Measurements from ENCODE around the gene TPRX1. TPM values are rescaled to one million over a fixed set of nuclear protein-coding genes. Genes with fewer than 3 reads are reported as not detected.

TPRX1 gene
- total RNA-seq, 1 donor from 2014 or later, result not detected

DNA sequence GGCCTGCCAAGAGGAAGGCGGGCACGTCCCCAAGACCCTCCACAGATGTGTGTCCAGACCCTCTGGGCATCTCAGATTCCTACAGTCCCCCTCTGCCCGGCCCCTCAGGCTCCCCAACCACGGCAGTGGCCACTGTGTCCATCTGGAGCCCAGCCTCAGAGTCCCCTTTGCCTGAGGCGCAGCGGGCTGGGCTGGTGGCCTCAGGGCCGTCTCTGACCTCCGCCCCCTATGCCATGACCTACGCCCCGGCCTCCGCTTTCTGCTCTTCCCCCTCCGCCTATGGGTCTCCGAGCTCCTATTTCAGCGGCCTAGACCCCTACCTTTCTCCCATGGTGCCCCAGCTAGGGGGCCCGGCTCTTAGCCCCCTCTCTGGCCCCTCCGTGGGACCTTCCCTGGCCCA, 35.1 kb upstream of the TPRX1 start:
- FAIRE-seq (no peak), DNase-seq (ENCODE audit: low read depth) (no peak)
- Histone ChIP-seq H3K27me3 (ENCODE audit: control insufficient read depth, insufficient read depth, low read length) (no peaks in the 10 kb centered on the region), H3K36me3 (ENCODE audit: control insufficient read depth, insufficient read depth, low read length) (no peaks in the 10 kb centered on the region), H3K4me3 (ENCODE audit: low read depth, low read length) (no peak overlapping the region)
- TF ChIP-seq, protein P1, sequence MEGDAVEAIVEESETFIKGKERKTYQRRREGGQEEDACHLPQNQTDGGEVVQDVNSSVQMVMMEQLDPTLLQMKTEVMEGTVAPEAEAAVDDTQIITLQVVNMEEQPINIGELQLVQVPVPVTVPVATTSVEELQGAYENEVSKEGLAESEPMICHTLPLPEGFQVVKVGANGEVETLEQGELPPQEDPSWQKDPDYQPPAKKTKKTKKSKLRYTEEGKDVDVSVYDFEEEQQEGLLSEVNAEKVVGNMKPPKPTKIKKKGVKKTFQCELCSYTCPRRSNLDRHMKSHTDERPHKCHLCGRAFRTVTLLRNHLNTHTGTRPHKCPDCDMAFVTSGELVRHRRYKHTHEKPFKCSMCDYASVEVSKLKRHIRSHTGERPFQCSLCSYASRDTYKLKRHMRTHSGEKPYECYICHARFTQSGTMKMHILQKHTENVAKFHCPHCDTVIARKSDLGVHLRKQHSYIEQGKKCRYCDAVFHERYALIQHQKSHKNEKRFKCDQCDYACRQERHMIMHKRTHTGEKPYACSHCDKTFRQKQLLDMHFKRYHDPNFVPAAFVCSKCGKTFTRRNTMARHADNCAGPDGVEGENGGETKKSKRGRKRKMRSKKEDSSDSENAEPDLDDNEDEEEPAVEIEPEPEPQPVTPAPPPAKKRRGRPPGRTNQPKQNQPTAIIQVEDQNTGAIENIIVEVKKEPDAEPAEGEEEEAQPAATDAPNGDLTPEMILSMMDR (IDR thresholded peaks at IDR 0.05; ENCODE audit: insufficient read depth, low read length, severe bottlenecking), result no peak

DNA sequence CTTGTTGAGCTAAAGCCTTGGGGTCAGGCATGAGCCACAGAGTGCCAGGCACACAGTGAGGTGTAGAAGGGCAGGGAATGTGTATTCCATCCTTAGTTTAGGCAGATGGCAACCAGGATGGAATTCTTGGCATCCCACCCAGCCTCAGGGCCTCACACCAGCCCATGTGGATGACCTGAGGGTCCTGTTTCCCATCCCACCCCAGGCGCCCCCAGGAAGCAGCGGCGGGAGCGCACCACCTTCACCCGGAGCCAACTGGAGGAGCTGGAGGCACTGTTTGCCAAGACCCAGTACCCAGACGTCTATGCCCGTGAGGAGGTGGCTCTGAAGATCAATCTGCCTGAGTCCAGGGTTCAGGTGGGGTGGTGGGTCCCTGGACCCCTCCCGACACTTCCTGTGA, 31.7 kb upstream of the TPRX1 start:
- H3K27me3 ChIP-seq (ENCODE audit: control insufficient read depth, insufficient read depth, low read length), result no peaks in the 10 kb centered on the region
- H3K36me3 ChIP-seq (ENCODE audit: control insufficient read depth, insufficient read depth, low read length), result no peaks in the 10 kb centered on the region
- TF ChIP-seq, protein P1 (IDR thresholded peaks at IDR 0.05; ENCODE audit: insufficient read depth, low read length, severe bottlenecking), result no peak
- DNase-seq (ENCODE audit: low read depth), result no peak
- no peak for FAIRE-seq
- H3K4me3 ChIP-seq (ENCODE audit: low read depth, low read length), result no peak overlapping the region

DNA sequence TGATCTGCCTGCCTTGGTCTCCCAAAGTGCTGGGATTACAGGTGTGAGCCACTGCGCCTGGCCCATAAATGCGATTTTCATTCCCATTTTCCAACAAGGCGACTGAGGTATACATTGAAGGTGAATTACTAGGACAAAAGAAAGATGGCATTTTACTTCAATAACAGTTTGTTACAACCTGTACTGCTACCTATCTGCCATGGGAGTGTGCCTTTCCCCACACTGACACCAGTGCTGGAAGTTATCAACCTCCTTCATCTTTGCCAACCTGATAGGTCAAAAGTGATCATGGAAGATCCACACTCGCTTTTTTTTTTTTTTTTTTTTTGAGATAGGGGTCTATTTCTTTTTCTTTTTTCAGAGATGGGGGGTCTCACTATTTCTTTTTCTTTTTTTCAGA, 28.4 kb upstream of the TPRX1 start:
- no peak overlapping the region for H3K4me3 ChIP-seq (ENCODE audit: low read depth, low read length)
- FAIRE-seq (no peak), DNase-seq (ENCODE audit: low read depth) (no peak)
- H3K36me3 ChIP-seq (ENCODE audit: control insufficient read depth, insufficient read depth, low read length), result no peaks in the 10 kb centered on the region
- H3K27me3 ChIP-seq (ENCODE audit: control insufficient read depth, insufficient read depth, low read length), result no peaks in the 10 kb centered on the region
- TF ChIP-seq, protein P1 (IDR thresholded peaks at IDR 0.05; ENCODE audit: insufficient read depth, low read length, severe bottlenecking), result no peak

DNA sequence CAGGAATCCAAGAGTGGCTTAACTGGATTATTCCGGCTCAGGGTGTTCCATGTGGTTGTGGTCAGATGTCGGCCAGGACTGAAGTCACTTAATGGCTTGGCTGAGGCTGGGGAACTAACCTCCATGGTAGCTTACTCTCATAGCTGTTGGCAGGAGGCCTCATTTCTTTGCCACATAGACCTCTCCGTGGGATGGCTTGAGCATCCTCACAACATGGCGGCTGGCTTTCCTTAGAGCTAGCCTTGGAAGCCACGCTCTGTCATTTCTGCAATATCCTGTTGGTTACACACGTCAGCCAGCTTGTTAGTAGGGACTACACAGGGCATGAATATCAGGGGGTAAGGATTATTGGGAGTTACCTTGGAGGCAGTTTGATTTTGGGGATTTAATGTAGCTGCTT, 22.4 kb upstream of the TPRX1 start:
- H3K36me3 ChIP-seq (ENCODE audit: control insufficient read depth, insufficient read depth, low read length), result no peaks in the 10 kb centered on the region
- no peaks in the 10 kb centered on the region for H3K27me3 ChIP-seq (ENCODE audit: control insufficient read depth, insufficient read depth, low read length)
- TF ChIP-seq, protein P1 (IDR thresholded peaks at IDR 0.05; ENCODE audit: insufficient read depth, low read length, severe bottlenecking), result no peak
- DNase-seq (ENCODE audit: low read depth) (no peak), FAIRE-seq (peak; percentile 85)
- no peak overlapping the region for H3K4me3 ChIP-seq (ENCODE audit: low read depth, low read length)

DNA sequence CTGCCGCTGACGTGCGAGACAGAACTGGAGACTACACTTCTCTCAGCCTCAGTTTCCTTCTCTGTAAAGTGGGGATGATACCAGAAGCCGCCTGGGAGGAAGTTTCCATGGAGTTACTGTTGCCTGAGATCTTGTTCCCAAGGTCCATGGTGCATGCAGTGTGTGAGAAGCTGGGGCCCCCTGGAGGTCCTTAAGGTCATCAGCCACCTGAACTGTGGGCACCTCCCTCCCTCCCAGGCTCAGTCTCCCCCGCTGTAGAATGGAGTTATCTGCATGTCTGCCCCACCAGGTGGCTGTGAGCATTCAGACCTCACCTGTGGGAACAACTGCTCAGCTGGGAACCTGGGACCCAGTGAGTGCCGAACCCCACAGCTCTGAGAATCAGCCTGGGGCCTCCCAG, 20.0 kb upstream of the TPRX1 start:
- no peak for DNase-seq (ENCODE audit: low read depth)
- FAIRE-seq, result no peak
- H3K27me3 ChIP-seq (ENCODE audit: control insufficient read depth, insufficient read depth, low read length), result peaks cover 4% of the 10 kb centered on the region
- TF ChIP-seq, protein P1 (IDR thresholded peaks at IDR 0.05; ENCODE audit: insufficient read depth, low read length, severe bottlenecking), result no peak
- no peaks in the 10 kb centered on the region for H3K36me3 ChIP-seq (ENCODE audit: control insufficient read depth, insufficient read depth, low read length)
- no peak overlapping the region for H3K4me3 ChIP-seq (ENCODE audit: low read depth, low read length)

DNA sequence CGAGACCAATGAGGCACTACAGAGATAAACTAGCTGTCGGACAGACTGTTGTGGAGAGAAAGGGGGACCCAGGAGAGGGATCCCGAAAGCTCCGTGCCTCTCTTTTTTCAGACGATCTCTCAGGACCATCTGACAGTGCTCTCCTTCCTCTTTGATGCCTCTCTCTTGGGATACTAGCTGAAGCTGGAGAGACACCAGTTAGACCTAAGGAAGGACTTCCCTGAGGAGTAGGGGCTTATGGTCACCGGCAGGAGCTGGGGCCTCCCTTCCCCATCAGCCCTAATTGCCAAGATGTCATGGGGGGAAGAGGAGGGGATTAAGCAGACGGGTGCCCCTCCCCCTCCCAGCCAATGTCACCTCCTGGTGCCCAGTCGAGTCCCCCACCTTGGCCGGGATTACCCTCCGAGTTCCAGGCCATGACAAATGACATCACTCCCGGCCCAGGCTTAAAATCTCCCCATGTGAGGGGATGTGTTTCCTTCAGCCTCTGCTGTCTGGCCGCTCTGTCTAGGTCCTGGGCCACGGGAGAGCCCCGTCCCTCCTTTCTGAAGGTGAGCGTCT, 17.2 kb upstream of the TPRX1 start, which contains the start of gene CRX:
Gene CRX, plus strand, starts transcription at position 478 of the 561 bp plus-strand sequence. CDS start 12,507 bp downstream, outside the sequence.
- Histone ChIP-seq H3K36me3 (ENCODE audit: control insufficient read depth, insufficient read depth, low read length) (no peaks in the 10 kb centered on the region), H3K27me3 (ENCODE audit: control insufficient read depth, insufficient read depth, low read length) (peaks cover 5% of the 10 kb centered on the region), H3K4me3 (ENCODE audit: low read depth, low read length) (no peak within 1 kb of the TSS)
- no peak for FAIRE-seq
- TF ChIP-seq, protein P1 (IDR thresholded peaks at IDR 0.05; ENCODE audit: insufficient read depth, low read length, severe bottlenecking), result no peak
- no peak for DNase-seq (ENCODE audit: low read depth)

Measured in bronchial epithelial cell (primary cell).